ENCODE data around the gene COL1A1. TPM values are rescaled to one million over a fixed set of nuclear protein-coding genes. Genes with fewer than 3 reads are reported as not detected.

Gene COL1A1
- total RNA-seq, 1 experiment from 2014 or later: 4.5 TPM

DNA sequence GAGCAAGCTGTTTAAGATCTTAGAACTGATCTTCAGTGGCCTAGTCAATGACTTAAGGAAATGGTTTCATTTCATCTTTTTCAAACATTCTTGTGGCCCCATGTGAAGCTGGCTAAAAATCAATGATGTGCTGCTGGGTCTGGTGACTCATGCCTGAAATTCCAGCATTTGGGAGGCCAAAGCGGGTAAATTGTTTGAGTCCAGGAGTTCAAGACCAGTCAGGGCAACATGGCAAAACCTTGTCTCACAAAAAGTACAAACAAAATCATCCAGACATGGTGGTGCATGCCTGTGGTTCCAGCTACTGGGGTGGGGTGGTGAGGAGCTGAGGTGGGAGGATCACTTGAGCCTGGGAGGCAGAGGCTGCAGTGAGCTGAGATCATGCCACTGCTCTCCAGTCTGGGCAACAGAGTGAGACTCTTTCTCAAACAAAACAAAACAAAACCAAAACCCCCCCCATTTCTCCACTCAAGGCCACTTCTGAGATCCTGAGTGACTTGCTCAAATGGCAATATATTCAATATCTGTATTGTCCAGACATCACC, 17.4 kb upstream of the COL1A1 start:
- intact Hi-C loops (cut with micrococcal nuclease): no loop called here
- Mint-ChIP-seq H3K27me3 (ENCODE audit: insufficient read depth, unreplicated experiment) (no peaks in the 10 kb centered on the region), H3K27ac (ENCODE audit: low read depth, unreplicated experiment) (no peak overlapping the region), H3K36me3 (ENCODE audit: insufficient read depth, unreplicated experiment) (no peaks in the 10 kb centered on the region), H3K4me3 (ENCODE audit: unreplicated experiment) (no peak overlapping the region), H3K4me1 (ENCODE audit: insufficient read depth, unreplicated experiment) (peaks cover 44% of the 10 kb centered on the region), H3K9me3 (ENCODE audit: unreplicated experiment) (no peaks in the 10 kb centered on the region)
- POLR2A ChIA-PET: interaction anchor here (0.7 to 1.9 kb wide), 4 partner anchors 16 to 47 kb away, joined by 3 to 4 read pairs (median 4); no protein-coding TSS in a partner anchor
- TF ChIP-seq, protein P1, sequence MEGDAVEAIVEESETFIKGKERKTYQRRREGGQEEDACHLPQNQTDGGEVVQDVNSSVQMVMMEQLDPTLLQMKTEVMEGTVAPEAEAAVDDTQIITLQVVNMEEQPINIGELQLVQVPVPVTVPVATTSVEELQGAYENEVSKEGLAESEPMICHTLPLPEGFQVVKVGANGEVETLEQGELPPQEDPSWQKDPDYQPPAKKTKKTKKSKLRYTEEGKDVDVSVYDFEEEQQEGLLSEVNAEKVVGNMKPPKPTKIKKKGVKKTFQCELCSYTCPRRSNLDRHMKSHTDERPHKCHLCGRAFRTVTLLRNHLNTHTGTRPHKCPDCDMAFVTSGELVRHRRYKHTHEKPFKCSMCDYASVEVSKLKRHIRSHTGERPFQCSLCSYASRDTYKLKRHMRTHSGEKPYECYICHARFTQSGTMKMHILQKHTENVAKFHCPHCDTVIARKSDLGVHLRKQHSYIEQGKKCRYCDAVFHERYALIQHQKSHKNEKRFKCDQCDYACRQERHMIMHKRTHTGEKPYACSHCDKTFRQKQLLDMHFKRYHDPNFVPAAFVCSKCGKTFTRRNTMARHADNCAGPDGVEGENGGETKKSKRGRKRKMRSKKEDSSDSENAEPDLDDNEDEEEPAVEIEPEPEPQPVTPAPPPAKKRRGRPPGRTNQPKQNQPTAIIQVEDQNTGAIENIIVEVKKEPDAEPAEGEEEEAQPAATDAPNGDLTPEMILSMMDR (IDR thresholded peaks at IDR 0.05; ENCODE audit: unreplicated experiment): no peak
- DNase-seq (ENCODE audit: unreplicated experiment): peak; percentile 63
- CTCF ChIA-PET: interaction anchor here (0.6 to 8.1 kb wide), 3 partner anchors 18 to 49 kb away, joined by 3 to 43 read pairs (median 5); partner anchors contain the start of gene COL1A1
- no TSS peak for BruUV-seq (replicated peaks)

DNA sequence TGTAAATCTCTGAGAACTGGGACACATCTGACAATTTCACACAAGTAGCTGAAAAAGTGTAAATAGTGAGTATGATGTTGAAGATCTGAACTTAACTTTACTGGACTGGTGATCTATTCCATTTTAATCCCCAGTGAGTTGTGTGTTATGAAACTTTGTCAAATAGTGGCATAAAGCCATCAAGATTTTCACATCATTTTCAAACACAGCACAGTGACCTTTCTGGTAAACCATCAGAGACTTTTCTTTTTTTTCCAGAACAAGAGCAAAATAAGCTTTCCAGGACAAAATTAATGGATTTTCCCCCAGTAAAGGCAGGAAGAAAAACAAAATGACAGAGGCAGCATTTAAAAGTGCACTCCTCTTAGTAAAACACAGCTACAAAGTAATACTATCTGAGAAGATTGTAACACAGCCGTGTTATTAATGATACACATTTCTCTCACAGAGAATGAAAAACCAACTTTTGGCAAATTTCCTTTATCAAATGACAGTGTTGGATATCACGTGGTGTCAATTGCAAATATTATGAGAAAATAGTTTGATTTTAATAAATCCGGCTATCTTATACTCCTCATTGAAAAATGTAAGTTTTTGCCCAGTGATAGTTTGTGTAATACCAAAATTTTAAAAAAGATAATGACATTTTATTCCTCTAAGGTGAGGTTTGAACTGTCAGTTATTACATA, 16.8 kb upstream of the COL1A1 start:
- H3K27me3 Mint-ChIP-seq (ENCODE audit: insufficient read depth, unreplicated experiment): no peaks in the 10 kb centered on the region
- no TSS peak for BruUV-seq (replicated peaks)
- POLR2A ChIA-PET: interaction anchor here (0.6 to 1.9 kb wide), 2 partner anchors 16 to 17 kb away, joined by 3 read pairs; partner anchors contain the start of gene COL1A1
- no peak overlapping the region for H3K27ac Mint-ChIP-seq (ENCODE audit: low read depth, unreplicated experiment)
- TF ChIP-seq, protein P1 (IDR thresholded peaks at IDR 0.05; ENCODE audit: unreplicated experiment): no peak
- intact Hi-C loops (cut with micrococcal nuclease): no loop called here
- peaks cover 38% of the 10 kb centered on the region for H3K4me1 Mint-ChIP-seq (ENCODE audit: insufficient read depth, unreplicated experiment)
- H3K4me3 Mint-ChIP-seq (ENCODE audit: unreplicated experiment): no peak overlapping the region
- H3K9me3 Mint-ChIP-seq (ENCODE audit: unreplicated experiment): no peaks in the 10 kb centered on the region
- CTCF ChIA-PET: interaction anchor here (0.6 to 8.1 kb wide), 6 partner anchors 17 to 121 kb away, joined by 3 to 43 read pairs (median 5); partner anchors contain the start of gene COL1A1
- no peaks in the 10 kb centered on the region for H3K36me3 Mint-ChIP-seq (ENCODE audit: insufficient read depth, unreplicated experiment)
- DNase-seq (ENCODE audit: unreplicated experiment): peak; percentile 30

DNA sequence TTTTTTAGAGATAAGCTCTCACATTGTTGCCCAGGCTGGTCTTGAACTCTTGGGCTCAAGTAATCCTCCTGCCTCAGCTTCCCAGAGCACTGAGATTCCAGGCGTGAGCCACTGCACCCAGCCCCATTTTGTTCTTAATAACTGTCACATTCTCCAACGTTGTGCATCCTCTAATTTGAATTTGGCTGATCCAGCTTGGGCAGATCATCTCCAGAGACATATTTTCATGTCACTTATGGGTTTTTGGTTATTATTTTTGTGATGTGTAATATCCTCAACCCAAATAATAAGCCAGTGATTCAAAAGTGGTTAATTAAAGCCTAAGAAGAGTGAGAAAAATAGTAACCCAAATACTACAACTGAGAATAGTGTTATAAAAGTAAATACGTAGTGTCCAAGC, 16.2 kb upstream of the COL1A1 start:
- Mint-ChIP-seq H3K4me1 (ENCODE audit: insufficient read depth, unreplicated experiment) (peaks cover 38% of the 10 kb centered on the region), H3K36me3 (ENCODE audit: insufficient read depth, unreplicated experiment) (no peaks in the 10 kb centered on the region), H3K9me3 (ENCODE audit: unreplicated experiment) (no peaks in the 10 kb centered on the region), H3K27ac (ENCODE audit: low read depth, unreplicated experiment) (no peak overlapping the region), H3K4me3 (ENCODE audit: unreplicated experiment) (no peak overlapping the region), H3K27me3 (ENCODE audit: insufficient read depth, unreplicated experiment) (no peaks in the 10 kb centered on the region)
- CTCF ChIA-PET: interaction anchor here (0.6 to 8.1 kb wide), 4 partner anchors 17 to 120 kb away, joined by 3 to 43 read pairs (median 5); partner anchors contain the start of gene COL1A1
- TF ChIP-seq, protein P1 (IDR thresholded peaks at IDR 0.05; ENCODE audit: unreplicated experiment): no peak
- POLR2A ChIA-PET: interaction anchor here (0.6 kb wide), 2 partner anchors 16 to 86 kb away, joined by 3 read pairs; partner anchors contain the start of gene COL1A1
- intact Hi-C loops (cut with micrococcal nuclease): no loop called here
- DNase-seq (ENCODE audit: unreplicated experiment): no peak
- BruUV-seq (replicated peaks): no TSS peak

All from MCF 10A (cell line).